ENCODE measurements around the gene LIG1.

LIG1 gene

DNA sequence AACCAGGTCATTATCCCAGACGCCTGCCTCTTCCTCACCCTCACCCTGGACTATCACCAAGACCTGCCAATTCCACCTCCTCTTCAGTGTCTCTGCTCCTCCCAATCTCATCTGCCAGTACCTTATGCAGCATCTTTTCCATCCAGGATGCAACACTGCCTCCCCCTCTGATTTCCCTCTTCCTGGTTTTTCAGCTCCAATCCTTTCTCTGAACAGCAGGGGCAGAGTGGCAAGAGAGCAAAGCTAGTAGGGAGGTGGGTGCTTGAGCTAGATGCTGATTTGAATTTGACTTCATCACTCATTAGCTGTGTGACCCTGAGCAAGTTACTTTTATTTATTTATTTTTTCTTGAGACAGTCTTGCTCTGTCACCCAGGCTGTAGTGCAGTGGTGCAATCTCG, 100.7 kb downstream of the LIG1 start:
- no peak for DNase-seq

Data from Kasumi-1 (cell line).